HG03108 (cell line): ENCODE results near the gene VEGFD.

Source experiments
- ATAC-seq: cut with Tn5 transposase; IDR thresholded peaks from one replicate; pipeline ENCODE4 v1.9.1; 2021; ENCODE audit warnings: moderate library complexity; ENCODE audit not compliant: unreplicated experiment

Gene VEGFD, protein sequence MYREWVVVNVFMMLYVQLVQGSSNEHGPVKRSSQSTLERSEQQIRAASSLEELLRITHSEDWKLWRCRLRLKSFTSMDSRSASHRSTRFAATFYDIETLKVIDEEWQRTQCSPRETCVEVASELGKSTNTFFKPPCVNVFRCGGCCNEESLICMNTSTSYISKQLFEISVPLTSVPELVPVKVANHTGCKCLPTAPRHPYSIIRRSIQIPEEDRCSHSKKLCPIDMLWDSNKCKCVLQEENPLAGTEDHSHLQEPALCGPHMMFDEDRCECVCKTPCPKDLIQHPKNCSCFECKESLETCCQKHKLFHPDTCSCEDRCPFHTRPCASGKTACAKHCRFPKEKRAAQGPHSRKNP

DNA sequence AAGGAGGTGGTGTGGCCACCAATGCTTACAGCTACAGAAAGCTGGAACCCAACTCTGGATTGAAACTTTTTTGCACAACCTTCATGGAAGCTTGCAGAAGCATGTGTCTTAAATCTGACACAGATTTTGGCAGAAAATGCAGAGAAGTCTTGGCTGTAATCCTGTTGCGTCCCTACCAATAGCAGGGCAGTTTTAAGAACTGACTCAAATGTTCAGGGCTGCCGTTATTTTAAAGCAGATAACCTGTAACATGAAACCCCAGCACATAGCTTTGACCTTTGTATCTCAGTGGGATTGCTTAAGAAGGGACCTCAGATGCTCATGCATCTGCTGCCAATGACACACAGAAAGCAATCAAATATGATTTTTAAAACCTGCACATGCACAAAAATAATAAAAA is at the start of gene VEGFD:
Gene VEGFD (minus strand): TSS at position 110 of the 400 bp plus-strand sequence. CDS start 467 bp downstream, outside the sequence.
- ATAC-seq = no peak

DNA sequence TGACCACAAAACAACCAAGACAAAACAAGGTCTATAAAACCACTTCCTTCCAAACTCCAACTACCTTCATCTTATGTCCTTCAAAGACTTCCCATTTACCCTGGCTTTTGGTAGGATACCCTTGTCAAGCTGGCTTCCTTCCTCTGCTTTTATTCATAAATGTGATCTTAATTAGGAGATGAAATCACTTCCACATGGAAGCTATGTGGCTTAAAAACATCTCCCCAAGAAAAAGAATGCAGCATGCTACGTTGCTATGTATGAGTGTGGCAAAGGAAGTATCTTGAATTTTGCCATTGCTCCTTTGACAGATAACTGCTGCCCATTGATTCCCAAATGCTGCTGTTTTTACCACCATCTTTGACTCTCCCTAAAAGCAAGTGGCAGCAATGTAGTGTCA is 46.4 kb upstream of the VEGFD start:
- no peak for ATAC-seq

DNA sequence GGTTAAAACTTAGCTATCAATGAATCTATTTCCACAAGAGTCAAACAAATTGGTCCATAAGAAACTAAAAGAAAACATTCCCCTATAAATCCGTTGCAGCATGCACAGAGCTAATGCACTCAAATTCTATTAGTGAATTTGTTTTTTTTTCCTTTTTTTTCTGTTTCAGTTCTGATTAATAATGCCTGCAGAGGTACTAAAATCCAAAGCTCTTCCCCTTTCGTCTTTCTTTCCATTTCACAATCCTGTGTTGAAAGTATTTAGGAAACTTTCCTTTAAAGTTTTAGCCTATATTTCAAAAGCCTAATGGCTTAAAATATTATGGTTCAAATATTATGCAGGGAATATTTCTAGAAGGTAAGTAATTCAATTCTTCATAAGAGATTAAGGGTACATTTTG is 45.9 kb upstream of the VEGFD start:
- no peak for ATAC-seq

DNA sequence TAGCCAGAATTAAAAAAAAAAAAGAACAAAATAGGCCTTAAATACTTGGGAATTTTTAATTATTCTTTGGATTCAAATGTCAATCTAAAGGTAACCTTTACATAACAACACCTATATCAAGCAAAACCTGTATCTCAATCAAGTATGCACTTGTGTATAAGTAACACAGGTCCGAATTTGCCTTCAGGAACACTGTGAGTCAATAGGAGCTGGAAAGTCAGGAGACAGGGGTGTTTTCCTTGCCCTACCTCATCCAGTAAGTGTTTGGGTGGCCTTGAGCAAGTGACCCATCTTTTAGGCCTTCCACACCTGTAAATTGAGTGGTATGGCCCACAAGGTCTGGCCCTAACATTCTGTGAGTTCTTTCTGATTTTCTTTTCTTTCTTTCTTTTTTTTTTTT is 40.8 kb upstream of the VEGFD start:
- ATAC-seq = no peak

DNA sequence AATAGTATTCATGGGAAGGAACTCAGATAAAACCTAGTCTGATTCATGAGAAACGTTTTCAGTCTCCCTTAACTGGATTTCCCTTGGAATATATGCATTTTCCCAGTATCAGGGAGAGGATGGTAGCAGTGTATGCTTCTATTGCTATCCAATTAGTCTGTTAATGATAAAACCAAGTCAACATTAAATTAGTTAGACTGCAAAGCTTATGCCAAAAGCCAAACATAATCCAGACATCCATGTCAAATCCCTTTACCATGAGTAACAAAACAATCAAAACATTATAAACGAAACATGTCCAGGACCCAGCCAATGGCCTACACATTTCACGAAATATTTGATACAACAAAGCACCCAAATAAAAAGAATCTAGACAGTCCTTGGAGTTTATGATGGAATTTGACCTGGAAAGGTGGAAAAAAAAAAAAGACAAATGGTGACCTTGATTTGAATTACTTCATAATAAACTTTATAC is 34.5 kb upstream of the VEGFD start:
- no peak for ATAC-seq

DNA sequence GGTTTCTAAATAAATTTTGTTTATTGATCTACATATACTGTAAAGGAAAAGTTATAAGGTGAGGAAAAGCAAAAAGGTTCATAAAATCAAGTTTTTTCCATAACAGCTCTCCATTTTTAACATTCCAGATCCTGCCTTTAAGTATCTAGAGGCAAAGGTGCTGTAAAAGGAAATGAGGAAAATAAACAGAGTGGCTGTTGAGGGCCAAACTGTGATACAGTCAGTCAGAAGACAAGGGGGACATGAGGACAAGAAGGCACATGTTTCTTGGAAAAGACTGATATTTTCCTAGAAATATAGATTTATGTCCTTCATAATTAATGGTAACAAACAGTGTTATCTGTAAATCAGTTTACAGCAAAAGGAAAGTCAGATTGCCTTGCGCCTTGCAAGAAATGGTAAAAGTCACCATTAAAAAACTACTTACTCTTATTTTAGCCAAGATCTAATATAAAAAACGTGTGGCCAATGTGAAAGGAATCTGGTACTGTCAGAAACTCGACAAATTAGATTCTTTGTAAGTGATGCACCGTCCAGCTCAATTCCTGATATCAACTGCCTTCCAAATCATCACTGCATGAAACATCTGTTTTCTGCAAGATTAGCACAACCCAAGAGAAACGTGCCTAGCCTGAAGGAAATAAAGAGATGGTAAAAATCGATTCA is 34.0 kb upstream of the VEGFD start:
- no peak for ATAC-seq

DNA sequence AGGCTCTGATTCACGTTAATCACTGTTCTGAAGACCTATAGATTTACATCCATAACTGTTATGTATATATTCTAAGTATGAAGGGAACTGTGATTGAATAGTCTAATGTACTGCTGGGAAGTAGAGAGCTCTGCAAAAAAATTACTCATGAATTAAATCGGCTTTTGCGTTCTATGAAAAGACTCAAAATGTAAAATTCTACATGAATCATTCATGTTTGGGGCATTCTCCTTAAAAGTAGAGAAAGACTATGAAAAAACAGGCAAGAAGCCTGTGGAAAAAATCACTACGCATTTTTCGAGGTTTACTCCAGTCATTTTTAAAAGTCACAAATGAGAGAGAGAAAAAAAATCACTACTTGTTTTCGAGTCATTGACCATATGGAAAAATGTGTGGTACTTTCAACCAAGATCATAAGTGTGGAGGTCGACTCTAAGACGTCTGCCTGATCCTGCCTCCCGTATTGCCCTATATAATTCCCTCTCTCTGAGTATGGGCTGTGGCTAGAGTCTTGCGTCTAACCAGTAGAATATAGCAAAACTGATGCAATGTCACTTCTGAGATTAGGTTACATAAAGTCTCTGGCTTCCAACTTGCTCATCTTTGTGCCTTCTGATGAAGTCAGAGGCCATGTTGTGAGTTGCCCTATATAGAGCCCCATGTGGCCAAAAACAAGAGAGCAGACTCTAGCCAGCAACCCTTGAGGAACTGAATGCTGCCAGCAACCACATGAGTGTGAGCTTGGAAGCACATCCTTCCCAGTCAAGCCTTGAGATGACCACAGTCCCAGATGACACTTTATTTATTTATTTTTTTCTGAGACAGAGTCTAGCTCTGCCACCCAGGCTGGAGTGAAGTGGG is 32.1 kb upstream of the VEGFD start:
- no peak for ATAC-seq

DNA sequence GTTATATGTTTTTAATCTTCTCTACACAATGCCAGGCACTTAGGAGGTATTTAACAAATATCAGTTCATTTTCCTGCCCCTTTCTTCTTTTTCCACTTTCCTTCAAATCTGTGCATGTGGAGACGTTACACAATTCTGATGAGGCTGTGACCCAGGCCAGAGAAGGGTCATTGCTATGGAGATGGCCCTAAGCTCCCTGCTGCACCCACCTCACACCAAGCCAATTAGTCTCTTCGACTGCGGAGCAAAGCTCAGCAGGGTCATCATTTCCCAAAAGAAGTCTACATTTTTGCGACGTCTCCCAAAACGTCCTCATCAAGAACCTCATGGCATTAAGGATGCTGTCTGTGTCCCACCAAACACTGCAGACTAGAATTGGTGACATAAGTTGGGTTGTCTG is 28.9 kb upstream of the VEGFD start:
- ATAC-seq = no peak

DNA sequence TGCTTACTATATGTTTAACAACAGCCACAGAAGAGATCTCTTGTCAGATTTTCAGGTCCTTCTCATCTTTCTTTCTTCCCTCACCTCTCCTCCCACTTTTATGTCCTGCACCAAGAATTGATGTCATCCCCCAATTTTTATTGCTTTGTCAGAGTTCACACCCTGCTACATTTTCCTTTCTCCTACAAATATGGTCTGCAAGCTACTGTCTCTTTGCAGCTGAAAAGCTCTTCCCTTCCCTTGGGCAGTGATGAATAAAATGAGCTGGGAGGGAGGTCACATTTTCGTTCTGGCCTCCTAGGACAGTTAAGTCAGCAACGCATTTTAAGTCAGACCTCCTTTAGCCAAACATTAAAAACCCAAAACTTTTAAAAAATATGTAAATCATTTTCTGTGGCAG is 26.7 kb upstream of the VEGFD start:
- ATAC-seq = no peak

DNA sequence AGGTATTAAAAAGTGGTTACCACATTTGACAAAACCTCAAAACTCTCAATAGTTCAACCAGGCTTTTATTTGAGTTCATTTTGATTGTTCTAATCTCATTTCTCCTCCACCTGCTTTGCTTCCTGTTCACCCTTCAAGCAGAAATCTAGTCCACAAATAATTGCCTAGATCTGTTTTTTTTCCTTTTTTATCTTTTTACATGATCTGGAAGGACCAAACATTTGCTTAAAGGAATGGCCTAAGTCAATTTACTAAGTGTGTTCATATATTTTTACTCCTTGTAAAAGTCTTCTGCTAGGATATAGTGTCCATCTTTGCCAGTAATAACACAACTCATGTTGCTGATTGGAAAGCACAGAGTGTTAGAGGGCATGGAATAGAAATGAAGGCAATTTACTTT is 26.2 kb upstream of the VEGFD start:
- ATAC-seq = no peak

DNA sequence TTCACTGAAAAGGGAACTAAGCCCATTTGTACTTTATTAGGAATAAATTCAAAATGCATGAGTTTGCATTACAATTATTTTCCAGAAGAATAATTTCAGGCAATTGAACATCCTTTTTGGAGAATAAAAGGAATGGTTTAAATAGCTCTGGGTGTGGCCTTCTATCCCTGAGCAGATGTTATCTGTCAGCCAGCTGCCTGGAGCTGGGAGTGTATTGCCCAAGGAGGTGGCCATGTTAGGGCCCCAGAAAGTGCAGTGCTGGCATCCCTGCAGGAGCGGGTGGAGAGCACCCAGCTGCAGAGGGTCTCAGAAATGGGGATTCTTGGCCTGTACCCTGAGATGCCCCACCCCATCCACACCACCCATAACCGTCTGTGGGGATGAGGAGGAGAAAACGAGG is 21.6 kb upstream of the VEGFD start:
- ATAC-seq = no peak

DNA sequence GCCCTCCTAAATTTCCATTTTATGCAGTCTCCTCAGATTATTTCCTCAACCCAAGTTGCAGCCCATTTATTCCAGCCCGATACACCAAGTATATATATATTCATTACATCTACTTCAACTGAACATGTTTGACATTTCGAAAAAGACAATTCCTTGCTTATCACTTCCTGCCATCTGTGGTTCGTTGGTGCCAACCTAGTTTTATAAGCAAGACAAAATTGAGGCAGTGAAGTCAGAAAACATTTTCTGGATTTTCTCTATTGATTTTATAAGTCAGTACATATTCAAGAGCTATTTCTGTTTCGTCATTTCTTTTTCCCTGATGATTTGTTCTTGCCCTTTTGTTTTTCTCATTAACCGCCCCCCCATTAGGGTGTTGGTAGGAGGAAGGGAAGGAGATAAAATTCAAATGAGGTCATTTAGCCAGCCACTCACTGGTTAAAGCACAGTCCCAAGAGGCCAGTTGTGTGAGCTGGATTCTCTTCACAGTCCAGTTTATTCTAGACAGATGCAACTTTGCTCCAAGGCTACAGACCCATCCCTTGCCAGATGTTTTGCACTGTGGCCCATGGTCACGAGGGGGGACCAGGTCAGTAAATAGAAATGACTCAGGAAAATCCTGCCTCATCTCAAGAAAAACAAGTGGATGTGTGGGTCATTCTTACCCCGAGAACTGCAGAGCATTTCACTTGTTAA is 20.3 kb upstream of the VEGFD start:
- no peak for ATAC-seq

DNA sequence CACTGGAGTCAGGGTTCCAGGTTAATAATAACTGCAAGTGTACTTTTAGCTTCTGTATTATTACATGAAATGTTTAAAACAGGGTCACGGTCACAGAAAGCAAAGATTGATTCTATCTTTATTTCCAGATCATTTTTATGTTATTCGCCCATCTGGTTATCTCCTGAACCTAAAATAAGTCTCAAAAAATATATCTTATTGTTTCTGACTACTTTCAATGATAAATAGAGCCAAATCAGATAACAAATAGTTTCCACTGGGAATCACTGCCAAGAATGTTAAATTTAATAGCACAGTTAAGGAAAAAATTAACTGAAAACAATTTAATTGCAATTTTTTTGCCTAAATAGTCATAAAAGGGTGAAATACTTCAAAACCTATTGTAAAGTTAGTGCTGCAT is 17.2 kb upstream of the VEGFD start:
- no peak for ATAC-seq

DNA sequence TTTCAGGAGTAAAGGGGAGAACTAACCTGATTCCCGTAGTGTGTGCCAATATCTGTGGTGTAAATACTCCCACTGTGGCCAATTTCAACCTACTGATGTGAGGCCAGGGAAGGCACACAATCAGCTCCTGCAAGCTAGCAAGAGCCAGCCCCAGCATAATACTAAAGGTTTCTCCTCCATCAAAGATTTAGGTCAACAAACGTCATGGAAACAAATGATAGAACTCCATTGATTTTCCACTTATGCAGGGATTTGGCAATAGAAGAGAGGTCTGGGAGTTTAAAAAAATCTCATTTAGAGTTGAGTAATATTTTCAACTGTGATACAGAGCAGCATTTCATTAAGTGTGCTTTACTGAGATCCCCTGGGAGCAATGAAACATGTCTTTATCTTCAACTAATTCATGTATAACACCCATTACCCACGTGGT is 15.8 kb upstream of the VEGFD start:
- ATAC-seq = no peak

DNA sequence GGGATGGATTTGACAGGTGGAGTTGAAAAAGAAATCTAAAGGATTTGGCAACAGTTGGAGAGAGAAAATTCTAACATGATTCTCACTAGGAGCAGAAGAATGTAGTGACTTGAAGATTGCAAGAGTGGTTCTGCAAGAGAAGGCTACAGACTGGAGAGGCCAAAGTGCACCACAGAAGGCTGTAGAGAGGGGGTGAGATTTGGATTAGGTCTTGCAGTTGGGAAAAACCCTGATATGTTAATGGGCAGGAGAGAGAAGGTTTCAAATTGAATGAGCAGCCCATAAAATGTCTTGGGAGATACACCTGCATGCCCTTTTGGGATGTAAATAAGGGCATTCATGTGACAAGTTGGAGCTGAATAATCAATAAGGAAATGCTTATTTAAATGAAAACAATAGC is 14.7 kb upstream of the VEGFD start:
- ATAC-seq = no peak

DNA sequence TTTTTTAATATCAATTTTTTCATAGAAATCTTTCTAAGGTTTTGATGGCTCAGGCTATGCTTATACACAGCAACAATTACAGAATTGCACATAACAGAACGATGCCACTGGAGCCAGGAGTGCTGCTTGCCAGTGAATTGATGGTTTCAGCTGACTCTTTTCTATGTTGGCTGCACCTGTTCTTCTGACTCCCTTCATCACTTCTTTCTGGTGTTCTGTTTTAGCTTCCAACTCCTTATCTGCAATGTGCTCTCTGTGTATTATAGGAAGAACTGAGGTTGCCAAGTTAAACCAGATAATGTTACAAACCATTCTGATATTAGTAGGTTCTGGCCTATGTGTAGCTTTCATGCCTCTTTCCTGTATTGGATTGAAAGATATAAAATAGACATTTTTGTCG is 11.6 kb upstream of the VEGFD start:
- ATAC-seq = no peak

DNA sequence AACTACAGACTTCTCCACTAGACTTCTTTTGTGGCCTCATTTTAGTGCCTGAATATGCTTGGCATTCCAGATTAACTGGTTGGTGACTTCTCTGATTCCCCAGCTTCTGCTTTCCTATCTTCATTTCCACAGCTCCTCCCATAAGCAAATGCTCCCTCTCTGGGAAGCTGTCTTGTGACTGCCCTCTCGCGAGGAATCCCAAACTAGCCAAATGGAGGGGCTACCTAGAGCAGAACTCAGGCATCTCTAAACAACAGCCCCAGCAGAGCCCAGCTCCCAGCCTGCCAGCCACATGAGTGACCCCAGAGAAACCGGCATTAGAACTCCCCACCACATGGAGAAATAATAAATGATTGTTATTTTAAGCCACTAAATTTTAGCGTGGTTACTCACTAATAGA is 7.6 kb upstream of the VEGFD start:
- no peak for ATAC-seq

DNA sequence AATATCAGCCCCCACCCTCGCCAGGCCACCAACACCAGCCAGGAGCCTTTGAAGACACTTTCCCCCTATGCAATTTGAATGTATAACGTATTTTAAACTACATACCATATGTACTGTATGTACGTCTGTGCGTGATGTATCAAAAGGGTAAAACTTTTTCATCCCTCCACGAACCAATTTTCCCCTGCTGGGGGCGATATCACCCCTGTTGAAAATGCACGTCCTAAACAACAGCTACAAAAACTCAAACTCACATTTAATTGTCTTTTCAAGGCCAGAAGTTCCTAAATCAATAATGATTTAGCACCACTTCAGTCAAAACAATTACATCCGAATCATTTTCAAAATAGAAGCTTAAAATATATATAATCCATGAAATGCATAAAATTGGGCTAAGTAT is 1.4 kb downstream of the VEGFD start:
- no peak for ATAC-seq

DNA sequence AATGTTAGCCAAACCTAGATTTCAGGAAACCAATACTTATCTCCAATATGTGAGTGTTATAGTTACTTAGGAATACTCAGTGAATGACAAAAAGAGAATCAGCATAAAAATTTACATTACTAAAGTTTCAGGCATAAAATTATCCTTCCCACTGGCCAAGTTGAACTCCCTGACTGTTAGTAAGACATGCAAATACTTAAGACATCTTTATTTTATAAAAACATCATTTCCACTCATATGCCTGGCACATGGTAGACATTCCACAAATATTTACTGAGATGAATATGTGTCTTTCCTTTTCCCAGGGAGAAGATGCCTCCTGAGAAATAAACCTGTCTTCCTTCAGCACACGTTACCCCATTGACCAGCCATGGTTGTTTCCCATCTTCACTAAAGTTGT is 7.3 kb downstream of the VEGFD start:
- no peak for ATAC-seq

DNA sequence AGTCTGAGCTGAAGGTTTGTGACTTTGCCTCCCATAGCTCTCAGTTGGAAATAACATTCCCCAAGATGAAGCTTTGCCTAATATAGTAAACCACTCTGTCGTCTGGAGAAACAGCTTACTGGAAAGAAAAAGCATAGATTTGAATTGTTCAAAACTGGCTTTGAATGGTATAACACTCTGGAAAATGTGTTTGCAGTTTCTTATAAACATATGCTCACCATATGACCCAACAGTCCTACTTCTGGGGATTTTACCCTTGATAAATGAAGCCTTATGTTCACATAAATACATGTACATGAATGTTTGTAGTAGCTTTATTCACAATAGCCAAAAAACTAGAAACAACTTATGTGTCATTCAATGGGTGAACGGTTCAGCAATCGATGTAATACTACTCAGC is 10.2 kb downstream of the VEGFD start:
- no peak for ATAC-seq
